Subcutaneous abdominal adipose tissue (tissue), 5 donors: ENCODE results near the gene CCL27.

Experiments used
- H3K27ac ChIP-seq: one replicate; pipeline ENCODE4 v1.7.0; 2013; ENCODE audit warnings: low read depth, mild to moderate bottlenecking, inconsistent platforms, low read length, moderate library complexity
- H3K27me3 ChIP-seq, 5 donors: one replicate each; pipeline ENCODE4 v1.7.0; 2013; ENCODE audit warnings: low read length in 5 of 5, inconsistent platforms in 1 of 5; ENCODE audit not compliant: control insufficient read depth in 5 of 5, insufficient read depth in 4 of 5
- H3K36me3 ChIP-seq, 5 donors: one replicate each; pipeline ENCODE4 v1.7.0; 2013; ENCODE audit warnings: low read length in 5 of 5; ENCODE audit not compliant: control insufficient read depth in 5 of 5, insufficient read depth in 5 of 5
- H3K4me1 ChIP-seq, 5 donors: one replicate each; pipeline ENCODE4 v1.7.0; 2013; ENCODE audit warnings: low read length in 5 of 5, mild to moderate bottlenecking in 3 of 5, moderate library complexity in 1 of 5; ENCODE audit not compliant: control insufficient read depth in 5 of 5, insufficient read depth in 5 of 5
- H3K4me3 ChIP-seq, 5 donors: one replicate each; pipeline ENCODE4 v1.7.0; 2013; ENCODE audit warnings: low read length in 5 of 5, low read depth in 1 of 5
- H3K9ac ChIP-seq, 5 donors: one replicate each; pipeline ENCODE4 v1.7.0; 2013; ENCODE audit warnings: low read length in 5 of 5, mild to moderate bottlenecking in 4 of 5, moderate library complexity in 3 of 5
- H3K9me3 ChIP-seq, 5 donors: one replicate each; pipeline ENCODE4 v1.7.0; 2013; ENCODE audit warnings: low read length in 5 of 5; ENCODE audit not compliant: control insufficient read depth in 5 of 5
- donor health status: healthy.
- donor health status: healthy.
- donor health status: healthy.
- donor health status: healthy.
- donor health status: healthy.

CCL27 gene

DNA sequence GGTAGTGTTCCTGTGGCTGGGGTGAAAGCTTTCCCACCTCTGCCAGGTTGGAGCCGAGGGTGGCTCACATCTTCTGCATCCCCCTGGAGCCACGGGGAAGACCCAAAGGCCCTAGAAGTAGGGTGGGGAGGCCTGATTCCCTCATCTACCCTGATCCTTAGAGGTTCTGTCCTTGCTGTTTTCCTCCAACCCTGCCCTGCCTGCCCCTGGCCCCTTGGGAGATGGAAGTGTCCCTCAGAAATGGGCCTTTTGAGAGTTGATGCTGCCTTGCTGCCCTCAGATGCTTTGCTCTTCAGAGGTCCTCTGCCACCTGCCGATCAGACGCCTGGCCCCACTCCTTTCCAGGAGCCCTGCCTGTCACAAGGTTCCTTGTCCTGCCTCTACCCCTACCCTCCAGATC, 22.4 kb upstream of the CCL27 start:
- Histone ChIP-seq H3K4me1 (peaks cover 2 to 26% (median 24%) of the 10 kb centered on the region in 5 donors), H3K9ac (no peak overlapping the region), H3K9me3 (no peaks in the 10 kb centered on the region), H3K4me3 (no peak overlapping the region), H3K27ac (no peak overlapping the region), H3K36me3 (no peaks in the 10 kb centered on the region), H3K27me3 (no peaks in the 10 kb centered on the region)

DNA sequence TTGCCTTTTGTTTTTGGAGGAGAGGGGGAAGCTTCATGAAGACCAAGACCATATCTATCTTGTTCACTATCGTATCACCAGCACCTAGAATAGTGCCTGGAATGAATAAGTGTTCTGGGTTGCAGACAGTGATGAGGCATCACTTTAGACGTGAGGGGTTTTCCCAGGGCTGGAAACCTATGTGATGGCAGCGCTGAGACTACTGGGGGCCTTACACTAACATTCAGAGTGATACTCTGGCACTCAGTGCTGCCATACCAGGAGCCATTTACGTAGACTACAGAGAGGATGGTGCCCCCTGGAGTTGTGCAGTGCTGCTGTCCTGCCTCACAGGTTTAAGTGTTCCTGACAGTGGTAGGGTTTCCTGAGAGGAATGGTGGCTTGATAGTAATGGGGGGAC, 21.7 kb upstream of the CCL27 start:
- Histone ChIP-seq H3K36me3 (no peaks in the 10 kb centered on the region), H3K27me3 (no peaks in the 10 kb centered on the region), H3K4me3 (no peak overlapping the region), H3K27ac (no peak overlapping the region), H3K9me3 (no peaks in the 10 kb centered on the region), H3K9ac (no peak overlapping the region), H3K4me1 (peaks cover 2 to 26% (median 24%) of the 10 kb centered on the region in 5 donors)

DNA sequence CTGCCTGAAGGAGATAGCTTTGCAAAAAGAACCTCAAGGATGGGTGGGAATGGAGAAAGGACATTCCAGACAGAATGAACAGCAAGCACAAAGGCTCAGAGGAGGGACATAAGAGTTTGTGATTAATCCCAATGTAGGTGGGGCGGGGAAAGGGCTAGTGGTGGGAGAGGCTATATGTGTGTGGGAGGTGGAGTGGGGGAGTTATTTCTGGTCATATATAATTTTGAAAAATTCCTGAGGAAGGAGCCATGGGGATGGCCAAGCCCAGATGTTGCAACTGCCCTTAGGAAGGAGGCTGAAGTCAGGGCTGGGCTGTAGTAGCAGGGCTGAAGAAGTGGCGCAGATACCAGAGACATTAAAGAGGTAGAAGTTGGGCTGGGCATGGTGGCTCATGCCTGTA, 13.4 kb upstream of the CCL27 start:
- Histone ChIP-seq H3K27ac (no peak overlapping the region), H3K36me3 (no peaks in the 10 kb centered on the region), H3K9me3 (no peaks in the 10 kb centered on the region), H3K4me1 (peaks cover 0 to 3% (median 0%) of the 10 kb centered on the region in 5 donors), H3K4me3 (no peak overlapping the region), H3K9ac (no peak overlapping the region), H3K27me3 (no peaks in the 10 kb centered on the region)

DNA sequence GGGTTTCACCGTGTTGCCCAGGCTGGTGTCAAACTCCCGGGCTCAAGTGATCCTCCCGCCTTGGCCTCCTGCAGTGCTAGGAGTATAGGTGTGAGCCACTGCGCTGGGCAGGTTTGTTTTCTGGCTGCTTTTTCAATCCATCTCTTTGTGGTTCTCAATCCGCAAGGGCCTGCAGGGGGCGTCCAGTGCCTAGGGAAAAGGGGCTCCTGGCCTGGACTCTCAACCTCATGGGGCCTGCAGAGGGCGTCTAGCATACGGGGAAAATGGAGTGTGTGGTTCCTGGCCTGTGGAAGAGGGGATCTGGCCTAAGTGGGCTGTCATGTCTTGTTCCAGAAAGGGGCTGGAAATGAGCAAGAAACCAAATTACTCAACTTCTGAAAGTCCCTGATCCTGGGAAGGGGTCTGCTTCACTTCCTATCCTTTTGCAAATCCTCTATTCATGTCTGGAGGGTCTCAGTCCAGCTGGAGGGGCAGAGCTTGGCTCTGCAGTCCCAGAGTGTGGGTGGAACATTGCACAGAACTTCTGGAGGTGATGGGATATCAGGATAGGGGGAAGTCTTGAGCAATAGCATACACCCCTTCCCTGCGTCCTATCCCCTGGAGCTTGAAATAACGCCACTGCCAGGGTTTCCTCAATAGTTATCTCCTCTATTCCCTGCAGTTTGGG, 12.7 kb upstream of the CCL27 start:
- H3K9me3 ChIP-seq = no peaks in the 10 kb centered on the region
- no peak overlapping the region for H3K4me3 ChIP-seq
- H3K27ac ChIP-seq = no peak overlapping the region
- no peak overlapping the region for H3K9ac ChIP-seq
- peaks cover 0 to 3% (median 0%) of the 10 kb centered on the region in 5 donors for H3K36me3 ChIP-seq
- peaks cover 0 to 3% (median 0%) of the 10 kb centered on the region in 5 donors for H3K4me1 ChIP-seq
- no peaks in the 10 kb centered on the region for H3K27me3 ChIP-seq

DNA sequence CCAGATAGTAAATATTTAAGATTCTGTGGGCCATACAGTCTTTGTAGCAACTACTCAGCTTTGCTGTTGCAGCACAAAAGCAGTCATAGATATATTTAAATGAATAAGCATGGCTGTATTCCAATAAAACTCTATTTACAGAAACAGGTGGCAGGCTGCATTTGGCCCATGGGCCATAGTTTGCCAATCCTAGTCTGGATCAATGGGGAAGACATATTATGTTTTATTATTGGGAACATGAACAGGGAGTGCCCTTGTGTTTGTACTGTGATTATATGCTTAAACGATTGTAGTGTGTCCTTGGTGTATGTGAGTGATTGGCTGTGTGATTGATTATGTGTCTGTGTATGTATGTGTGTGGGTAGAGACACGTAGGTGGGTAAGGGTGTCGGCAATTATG, 12.0 kb upstream of the CCL27 start:
- Histone ChIP-seq H3K9ac (no peak overlapping the region), H3K4me3 (no peak overlapping the region), H3K9me3 (peaks cover 0 to 2% (median 0%) of the 10 kb centered on the region in 5 donors), H3K27ac (no peak overlapping the region), H3K36me3 (peaks cover 0 to 5% (median 0%) of the 10 kb centered on the region in 5 donors), H3K27me3 (no peaks in the 10 kb centered on the region), H3K4me1 (peaks cover 0 to 3% (median 0%) of the 10 kb centered on the region in 5 donors)

- peaks cover 0 to 16% (median 12%) of the 10 kb centered on the region in 5 donors for H3K4me1 ChIP-seq
- no peak overlapping the region for H3K27ac ChIP-seq
- H3K9me3 ChIP-seq = peaks cover 0 to 2% (median 0%) of the 10 kb centered on the region in 5 donors
- no peak overlapping the region for H3K9ac ChIP-seq
- H3K4me3 ChIP-seq = no peak overlapping the region
- H3K27me3 ChIP-seq = no peaks in the 10 kb centered on the region
- H3K36me3 ChIP-seq = peaks cover 2 to 12% (median 3%) of the 10 kb centered on the region in 5 donors
Observed at GRCh38 chr9:34671307-34671706, 8.8 kb upstream of the CCL27 start.

DNA sequence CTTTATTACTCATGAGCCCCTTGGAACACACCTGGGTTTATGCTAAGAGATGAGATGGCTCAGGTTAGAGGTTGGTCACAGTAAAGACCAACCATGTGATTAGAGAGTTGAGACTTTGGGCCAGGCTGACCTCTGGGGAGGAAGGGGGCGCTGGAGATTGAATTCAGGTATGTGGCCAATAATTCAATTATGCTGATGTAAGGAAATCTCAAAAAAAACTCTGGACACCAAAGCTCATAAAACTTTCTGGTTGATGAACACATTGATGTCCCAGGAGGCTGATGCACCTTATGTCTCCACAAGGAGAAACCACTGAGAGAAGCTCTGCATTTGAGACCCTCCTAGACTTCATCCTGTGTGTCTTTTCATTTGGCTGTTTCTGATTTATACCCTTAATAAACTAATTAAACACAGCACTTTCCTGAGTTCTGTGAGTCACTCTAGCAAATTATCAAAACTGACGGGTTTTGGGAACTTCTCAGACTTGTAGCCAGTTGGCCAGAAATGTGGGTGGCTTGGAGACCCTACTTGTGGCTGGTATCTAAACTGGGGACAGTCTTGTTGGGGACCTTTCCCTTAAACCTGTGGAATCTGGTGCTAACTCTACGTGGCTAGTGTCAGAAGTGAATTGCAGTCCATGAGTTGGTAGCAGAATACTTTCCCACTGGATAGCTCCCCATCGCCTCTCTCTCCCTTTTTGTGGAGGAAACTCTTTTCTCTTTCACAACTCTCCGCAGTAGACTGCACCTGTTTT, 7.5 kb upstream of the CCL27 start:
- H3K36me3 ChIP-seq = peaks cover 2 to 12% (median 3%) of the 10 kb centered on the region in 5 donors
- peaks cover 0 to 21% (median 14%) of the 10 kb centered on the region in 5 donors for H3K4me1 ChIP-seq
- no peak overlapping the region for H3K9ac ChIP-seq
- H3K9me3 ChIP-seq = peaks cover 0 to 2% (median 0%) of the 10 kb centered on the region in 5 donors
- H3K4me3 ChIP-seq = no peak overlapping the region
- no peak overlapping the region for H3K27ac ChIP-seq
- no peaks in the 10 kb centered on the region for H3K27me3 ChIP-seq

- Histone ChIP-seq H3K9ac (peak overlapping the region; percentile 75 to 94 (median 81)), H3K4me1 (peaks cover 0 to 28% (median 20%) of the 10 kb centered on the region in 5 donors), H3K4me3 (peak overlapping the region; percentile 79 to 93 (median 85)), H3K27ac (peak overlapping the region; percentile 98), H3K27me3 (no peaks in the 10 kb centered on the region), H3K36me3 (peaks cover 2 to 25% (median 16%) of the 10 kb centered on the region in 5 donors), H3K9me3 (peaks cover 0 to 2% (median 0%) of the 10 kb centered on the region in 5 donors)
Observed at GRCh38 chr9:34665381-34666250, 3.2 kb upstream of the CCL27 start.

- peaks cover 0 to 2% (median 0%) of the 10 kb centered on the region in 5 donors for H3K9me3 ChIP-seq
- H3K4me3 ChIP-seq = peak overlapping the region in 4 of 5 donors; percentile 63 to 70 (median 68)
- H3K27me3 ChIP-seq = no peaks in the 10 kb centered on the region
- peaks cover 2 to 31% (median 22%) of the 10 kb centered on the region in 5 donors for H3K36me3 ChIP-seq
- peak overlapping the region; percentile 38 to 73 (median 56) for H3K9ac ChIP-seq
- peaks cover 0 to 28% (median 20%) of the 10 kb centered on the region in 5 donors for H3K4me1 ChIP-seq
- H3K27ac ChIP-seq = peak overlapping the region; percentile 84
Observed at GRCh38 chr9:34665067-34665380, 2.6 kb upstream of the CCL27 start.
